ENCODE results near the gene CD99L2.

GRCh38 chrX:150767475-150768131 lies 130.9 kb downstream of the CD99L2 start:
- no peak for TF ChIP-seq POLR2A (IDR thresholded peaks at IDR 0.05; ENCODE audit: extremely low read depth, insufficient read length)
- no peak for TF ChIP-seq CTCF (IDR thresholded peaks at IDR 0.05; ENCODE audit: low read depth, low read length)
